Fibroblast of skin of scalp (primary cell): Measurements from ENCODE around the gene SLC12A7.

Source experiments
- DNase-seq: peaks from one replicate; pipeline ENCODE4 v3.0.0-alpha.2; 2013

SLC12A7 gene

GRCh38 chr5:1077026-1077425, 34.8 kb downstream of the SLC12A7 start:
- DNase-seq = no peak

GRCh38 chr5:1076406-1076805, 35.5 kb downstream of the SLC12A7 start:
- no peak for DNase-seq

GRCh38 chr5:1075931-1076330, 35.9 kb downstream of the SLC12A7 start:
- no peak for DNase-seq

DNA sequence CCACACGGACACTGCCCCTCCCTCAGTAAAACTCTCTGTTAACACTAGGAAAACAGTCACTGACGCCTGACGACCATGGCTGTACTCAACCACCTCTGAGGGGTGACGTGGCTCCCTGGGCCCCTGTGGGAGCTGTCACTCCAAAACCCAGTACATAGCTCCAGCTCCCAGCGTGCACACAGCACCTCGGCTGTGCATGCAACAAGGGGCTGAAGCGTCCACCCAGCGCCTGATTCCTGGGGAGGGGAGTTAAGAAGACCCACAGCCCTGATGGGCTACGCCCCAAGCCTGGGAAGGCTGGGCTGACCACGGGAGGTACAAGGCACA, 36.3 kb downstream of the SLC12A7 start:
- DNase-seq = no peak

DNA sequence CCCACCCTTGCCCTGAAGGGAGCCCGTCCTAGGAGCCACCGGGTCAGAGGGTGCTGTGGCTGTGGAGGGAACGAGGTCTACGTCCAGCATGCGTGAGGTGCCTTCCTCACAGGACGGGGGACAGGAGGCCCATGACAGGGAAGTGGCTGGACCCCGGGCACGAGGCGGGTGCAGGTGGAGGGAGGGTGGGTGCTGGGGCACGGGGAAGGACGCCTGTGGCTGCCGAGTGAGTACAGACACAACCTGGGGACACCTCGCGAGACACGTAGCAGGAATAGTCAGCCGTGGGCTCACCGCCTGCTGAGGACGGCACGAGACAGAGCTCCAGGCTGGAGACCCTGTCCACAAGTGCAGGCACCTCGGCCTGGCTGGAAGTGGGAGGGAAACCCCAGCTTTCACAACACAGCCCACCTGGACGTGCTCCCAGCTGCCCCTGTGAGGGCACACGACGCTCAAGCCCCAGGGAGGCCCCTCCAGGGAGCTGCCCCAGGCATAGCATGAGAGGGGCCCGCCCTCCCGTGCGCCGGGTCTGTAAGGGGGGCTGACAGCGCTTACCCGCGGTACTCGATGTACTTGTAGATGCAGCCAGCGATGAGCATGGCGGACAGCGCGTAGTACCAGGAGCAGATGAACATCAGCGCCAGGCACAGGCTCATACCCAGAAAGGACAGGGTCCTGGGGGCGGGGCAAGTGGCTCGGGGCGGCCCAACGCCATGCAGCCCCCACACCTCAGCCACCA, 36.9 kb downstream of the SLC12A7 start:
- DNase-seq = no peak

DNA sequence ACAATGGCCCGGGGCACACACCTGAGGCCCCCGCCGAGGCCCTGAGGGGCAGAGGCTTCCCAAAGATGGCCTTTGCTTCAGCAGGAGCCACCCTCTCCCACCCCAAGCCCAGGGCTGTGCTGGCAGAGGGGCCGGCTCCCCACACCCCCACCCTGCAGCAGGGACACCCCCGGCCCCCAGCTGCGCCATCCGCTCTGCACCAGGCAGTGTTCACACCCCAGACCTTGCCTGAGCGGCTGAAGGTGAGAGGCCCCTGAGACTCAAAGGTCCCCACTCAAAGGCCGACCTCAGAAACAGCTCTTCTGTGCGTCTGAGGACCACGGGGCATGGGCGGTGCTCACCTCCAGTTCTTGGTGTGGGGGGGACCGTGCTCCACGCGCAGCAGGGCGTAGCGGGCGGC, 37.6 kb downstream of the SLC12A7 start:
- DNase-seq = no peak

DNA sequence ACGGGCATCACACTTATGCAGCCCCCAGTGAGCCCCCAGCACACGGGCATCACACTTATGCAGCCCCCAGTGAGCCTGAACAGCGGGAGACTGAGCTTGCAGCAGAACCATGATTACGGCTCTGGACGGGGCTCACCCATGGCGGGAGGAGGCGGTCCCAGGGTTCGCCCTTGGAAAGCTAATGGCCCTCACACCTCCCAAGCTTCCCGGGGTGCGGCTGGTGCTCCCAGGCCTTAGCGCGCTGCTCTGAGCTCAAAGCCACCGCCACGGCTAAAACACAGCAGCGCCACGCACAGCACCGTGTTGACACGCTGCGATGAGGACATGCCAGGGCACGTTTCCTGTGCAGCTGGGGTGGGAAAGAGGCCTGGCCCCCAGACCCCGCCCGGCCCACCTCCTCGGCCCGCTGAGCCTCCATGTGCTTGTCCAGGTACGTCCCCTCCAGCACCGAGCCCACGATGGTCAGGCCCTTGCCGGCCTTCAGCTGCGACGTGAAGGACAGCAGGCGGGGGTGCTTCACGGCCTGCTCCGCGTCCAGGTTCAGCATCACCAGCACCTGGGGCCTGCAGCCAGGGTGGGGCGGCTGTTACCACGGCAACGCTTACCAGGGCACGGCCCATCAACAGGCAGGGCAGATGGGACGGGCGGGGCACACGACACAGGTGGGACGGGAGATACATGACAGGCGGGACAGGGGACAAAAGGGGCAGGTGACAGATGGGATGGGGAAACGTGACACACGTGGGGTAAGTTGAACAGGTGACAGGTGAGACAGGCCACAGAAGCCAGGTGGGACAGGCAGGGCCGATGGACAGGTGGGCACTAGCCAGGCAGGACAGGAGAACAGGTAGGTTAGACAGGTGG, 38.4 kb downstream of the SLC12A7 start:
- DNase-seq = no peak

DNA sequence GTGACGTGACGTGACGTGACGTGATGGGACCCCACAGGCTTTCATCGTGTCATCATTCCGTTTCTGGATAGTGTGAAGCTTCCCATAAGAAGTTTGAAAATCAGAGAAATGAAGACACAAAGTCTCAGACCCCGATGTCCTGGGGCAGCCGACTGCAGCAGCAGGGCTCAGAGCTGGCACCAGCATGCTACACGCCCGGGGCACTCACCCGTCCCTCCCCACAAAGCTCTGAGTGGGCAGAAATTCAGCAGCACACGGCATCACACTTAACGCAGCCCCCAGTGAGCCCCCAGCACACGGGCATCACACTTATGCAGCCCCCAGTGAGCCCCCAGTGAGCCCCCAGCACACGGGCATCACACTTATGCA, 42.2 kb downstream of the SLC12A7 start:
- no peak for DNase-seq

GRCh38 chr5:1068895-1069719, 42.8 kb downstream of the SLC12A7 start:
- no peak for DNase-seq

DNA sequence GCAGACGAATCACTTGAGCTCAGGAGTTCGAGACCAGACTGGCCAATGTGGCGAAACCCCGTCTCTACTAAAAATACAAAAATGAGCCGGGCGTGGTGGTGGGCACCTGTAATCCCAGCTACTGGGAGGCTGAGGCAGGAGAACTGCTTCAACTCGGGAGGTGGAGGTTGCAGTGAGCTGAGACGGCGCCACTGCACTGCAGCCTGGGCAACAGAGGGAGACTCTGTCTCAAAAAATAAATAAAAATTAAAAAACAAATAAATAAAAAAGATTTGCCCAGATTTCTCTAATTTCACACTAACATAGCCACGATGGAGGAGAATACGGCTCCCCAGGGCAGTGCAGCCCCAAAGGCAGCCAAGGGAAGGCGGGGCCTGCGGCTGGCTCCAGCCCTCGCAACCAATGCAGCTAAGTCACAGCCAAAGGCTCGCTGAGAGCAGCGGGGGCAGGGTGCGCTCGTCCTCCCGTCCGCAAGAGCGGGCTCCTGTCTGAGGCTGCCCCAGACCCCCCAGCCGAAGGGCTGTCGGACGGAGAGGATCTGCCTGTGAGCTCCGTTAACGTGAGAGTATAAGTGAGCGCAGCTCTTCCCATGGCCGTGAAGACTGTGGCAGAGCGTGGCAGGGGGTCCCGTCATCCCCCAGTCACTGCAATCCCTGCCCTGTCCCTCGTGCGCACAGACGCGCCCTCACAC, 43.5 kb downstream of the SLC12A7 start:
- DNase-seq = no peak

DNA sequence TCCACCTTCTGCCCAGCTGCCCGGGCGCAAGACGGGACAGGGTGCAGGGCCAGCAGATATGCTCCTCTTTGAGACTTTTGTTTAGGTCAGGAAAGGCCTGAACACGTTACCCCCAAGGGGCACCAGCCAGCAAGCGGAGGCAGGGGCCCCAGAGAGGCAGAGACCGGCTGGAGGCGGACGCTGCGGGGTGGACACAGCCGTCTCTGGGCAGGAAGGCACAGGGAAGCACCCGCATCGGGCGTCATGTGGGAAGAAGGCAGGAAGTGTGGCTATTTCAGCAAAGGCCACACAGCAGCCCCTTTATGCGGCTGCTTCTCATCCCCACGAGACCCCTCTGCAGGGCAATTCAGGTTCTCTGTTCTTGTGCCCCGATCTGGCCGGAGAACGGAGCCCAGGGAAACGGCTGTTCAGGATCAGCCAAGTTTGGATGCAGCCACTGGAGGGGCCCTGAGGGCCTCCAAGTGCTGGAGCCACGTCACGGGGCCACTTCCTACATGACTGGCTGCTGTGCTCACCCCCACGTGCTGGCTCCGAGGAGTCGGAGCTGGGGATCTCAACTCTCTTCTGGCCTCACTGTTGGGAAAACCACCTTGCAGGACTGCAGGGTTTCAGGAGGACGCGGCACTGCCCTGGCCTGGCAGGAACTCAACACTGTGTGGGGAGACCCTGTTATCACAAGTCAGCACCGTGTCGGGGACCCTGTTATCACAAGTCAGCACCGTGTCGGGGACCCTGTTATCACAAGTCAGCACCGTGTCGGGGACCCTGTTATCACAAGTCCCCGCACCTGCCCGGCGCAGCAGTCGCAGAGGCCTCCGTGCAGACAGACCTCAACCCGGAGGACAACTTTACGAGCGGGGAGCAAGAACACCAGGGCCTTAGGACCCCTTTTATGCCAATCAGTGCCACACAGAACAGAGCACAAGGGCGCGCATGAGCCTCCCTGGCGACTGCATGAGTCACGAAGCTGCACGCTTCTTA, 44.4 kb downstream of the SLC12A7 start:
- DNase-seq = no peak

DNA sequence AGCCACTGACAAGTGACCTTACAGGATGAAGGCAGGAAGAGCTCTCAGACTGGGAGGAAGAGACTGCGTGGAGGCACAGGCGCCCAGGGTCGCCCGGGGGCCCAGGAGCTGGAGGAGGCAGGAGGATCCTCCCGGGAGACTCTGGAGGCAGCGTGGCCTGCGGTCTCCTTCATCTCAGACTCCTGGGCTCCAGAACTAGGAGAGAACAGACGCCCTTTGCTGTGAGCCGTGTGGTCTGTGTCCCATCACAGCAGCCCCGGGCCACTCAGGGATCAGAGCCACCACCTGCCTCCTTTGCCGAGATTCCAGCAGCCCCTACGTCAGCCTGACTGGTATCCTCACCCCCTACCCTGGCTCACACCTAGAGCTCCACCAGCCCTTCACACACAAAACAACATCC, 45.2 kb downstream of the SLC12A7 start:
- DNase-seq = no peak

- DNase-seq = no peak
Observed at GRCh38 chr5:1065891-1066650, 45.8 kb downstream of the SLC12A7 start.

DNA sequence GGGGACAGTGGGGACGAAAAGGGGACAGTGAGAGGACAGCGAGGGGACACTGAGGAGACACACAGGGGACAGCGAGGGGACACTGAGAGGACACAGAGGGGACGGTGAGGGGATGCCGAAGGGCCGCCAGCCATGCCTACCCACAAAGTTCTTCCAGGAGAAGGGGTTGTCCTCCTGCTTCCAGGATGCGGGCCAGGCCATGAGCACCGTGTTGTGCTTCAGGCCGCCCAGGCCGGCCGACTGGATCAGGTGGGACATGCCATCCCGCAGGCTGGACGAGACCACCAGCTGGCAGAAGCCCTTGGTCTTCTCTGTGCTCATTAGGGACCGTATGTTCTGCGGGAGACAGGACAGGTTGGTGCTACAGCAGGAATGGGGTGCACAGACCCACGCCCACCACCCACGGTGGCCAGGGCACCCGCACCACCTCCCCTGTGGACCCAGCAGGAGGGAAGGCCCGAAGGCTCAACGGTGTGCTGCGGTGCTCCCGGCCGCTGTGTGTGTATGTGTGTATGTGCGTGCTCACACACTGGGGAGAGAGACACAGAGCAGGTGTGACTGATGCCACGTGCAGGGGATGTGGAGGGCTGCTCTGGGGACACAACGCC, 46.6 kb downstream of the SLC12A7 start:
- DNase-seq = no peak

- DNase-seq = no peak
Observed at GRCh38 chr5:1064383-1065142, 47.3 kb downstream of the SLC12A7 start.

- no peak for DNase-seq
Observed at GRCh38 chr5:1063661-1064382, 48.0 kb downstream of the SLC12A7 start.

DNA sequence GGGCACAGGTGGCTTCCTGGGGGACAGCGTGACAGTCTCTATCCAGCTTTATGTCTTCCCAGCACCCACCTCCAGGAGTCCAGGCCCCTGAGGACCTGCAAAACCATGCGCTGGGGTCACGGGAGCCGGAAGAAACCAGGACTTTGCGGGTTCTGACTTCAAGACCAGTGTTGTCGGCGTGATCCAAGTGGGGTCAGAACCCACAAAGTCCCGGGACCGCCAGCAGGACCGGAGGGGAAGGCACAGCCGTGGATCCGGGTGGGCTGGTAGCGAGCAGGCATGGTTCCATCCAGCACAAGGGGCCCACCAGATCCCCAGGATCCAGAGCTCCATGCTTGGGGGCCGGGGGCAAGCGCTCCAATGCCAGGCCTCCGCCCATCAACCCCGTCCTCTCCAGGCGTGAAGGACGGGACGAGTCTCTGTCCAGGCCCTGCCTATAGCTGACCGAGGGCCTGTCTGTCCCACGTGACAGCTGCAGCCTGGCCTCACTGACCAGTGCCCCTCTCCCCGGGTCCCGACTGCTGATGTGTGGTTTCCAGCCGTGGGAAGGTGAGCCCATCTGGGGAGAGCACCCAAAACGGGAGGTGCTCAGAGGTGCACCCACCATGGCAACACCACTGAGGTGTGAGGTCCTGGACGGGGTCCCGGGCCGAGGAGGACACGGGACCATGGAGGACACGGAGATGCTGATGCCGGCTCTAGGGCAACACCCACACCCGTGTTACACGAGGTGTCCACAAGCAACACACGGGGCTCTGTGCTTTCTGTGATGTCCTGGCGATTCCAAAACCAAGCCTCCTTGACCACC, 48.9 kb downstream of the SLC12A7 start:
- DNase-seq = no peak

DNA sequence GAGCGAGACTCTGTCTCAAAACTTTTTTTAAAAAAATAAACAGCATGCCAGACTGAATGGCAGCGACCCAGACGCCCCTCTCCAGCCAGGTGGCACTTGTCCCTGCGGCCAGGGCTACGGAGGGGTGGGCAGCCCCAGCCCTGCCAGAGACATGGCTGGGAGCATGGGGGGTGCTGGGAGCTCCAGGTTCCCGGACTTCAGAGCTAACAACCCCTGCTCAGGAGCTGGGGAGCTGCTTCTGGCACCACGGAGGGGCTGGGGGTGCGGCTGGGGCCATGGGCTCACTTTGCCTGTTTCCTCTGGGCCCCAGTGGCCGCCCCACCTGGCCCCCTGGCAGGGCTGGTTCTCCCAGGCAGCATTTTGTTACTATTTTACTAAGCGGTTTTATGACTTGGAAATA, 49.9 kb downstream of the SLC12A7 start:
- no peak for DNase-seq
